ENCODE data around the gene FRAS1. TPM values are rescaled to one million over a fixed set of nuclear protein-coding genes. Genes with fewer than 3 reads are reported as not detected.
A peak's percentile ranks its signal among the peaks of the same experiment; 100 is the strongest.
"Not testable (repeated sequence)": the region's sequence is repeated elsewhere in the genome, so short reads cannot be mapped to it uniquely, and the experiment has no call there.

FRAS1 gene
- total RNA-seq, 1 donor from 2014 or later: not detected

- H3K4me1 Mint-ChIP-seq (ENCODE audit: low read depth); H3K4me3 Mint-ChIP-seq (ENCODE audit: low read depth); H3K36me3 Mint-ChIP-seq (ENCODE audit: low read depth); intact Hi-C loops (cut with micrococcal nuclease); H3K27ac Mint-ChIP-seq; DNase-seq (ENCODE audit: low spot score); H3K9me3 Mint-ChIP-seq: not testable (repeated sequence)
- H3K27me3 Mint-ChIP-seq (ENCODE audit: low read depth): peaks cover 39% of the 10 kb centered on the region
Measured at GRCh38 chr4:78547899-78548298, 490.8 kb downstream of the FRAS1 start.

- H3K4me3 Mint-ChIP-seq (ENCODE audit: low read depth); H3K36me3 Mint-ChIP-seq (ENCODE audit: low read depth); intact Hi-C loops (cut with micrococcal nuclease); H3K27ac Mint-ChIP-seq; H3K4me1 Mint-ChIP-seq (ENCODE audit: low read depth); H3K9me3 Mint-ChIP-seq; DNase-seq (ENCODE audit: low spot score): not testable (repeated sequence)
- H3K27me3 Mint-ChIP-seq (ENCODE audit: low read depth): peaks cover 37% of the 10 kb centered on the region
Measured at GRCh38 chr4:78548889-78549288, 491.8 kb downstream of the FRAS1 start.

GRCh38 chr4:78551420-78552351 is 494.6 kb downstream of the FRAS1 start, which contains the start of gene ANXA3:
Gene ANXA3, plus strand, starts transcription at chr4:78551770. Its CDS starts 2,704 bp downstream, at chr4:78554474.
- Mint-ChIP-seq H3K4me3 (ENCODE audit: low read depth) (peak within 1 kb of the TSS; percentile 66), H3K4me1 (ENCODE audit: low read depth) (peaks cover 9% of the 10 kb centered on the region), H3K36me3 (ENCODE audit: low read depth) (peaks cover 4% of the 10 kb centered on the region), H3K27ac (no peak within 1 kb of the TSS), H3K9me3 (no peaks in the 10 kb centered on the region), H3K27me3 (ENCODE audit: low read depth) (peaks cover 40% of the 10 kb centered on the region)
- DNase-seq (ENCODE audit: low spot score): no peak
- intact Hi-C loops (cut with micrococcal nuclease): no loop called here

- Mint-ChIP-seq H3K4me3 (ENCODE audit: low read depth) (no peak overlapping the region), H3K4me1 (ENCODE audit: low read depth) (peaks cover 9% of the 10 kb centered on the region), H3K27me3 (ENCODE audit: low read depth) (peaks cover 45% of the 10 kb centered on the region), H3K9me3 (no peaks in the 10 kb centered on the region), H3K27ac (no peak overlapping the region), H3K36me3 (ENCODE audit: low read depth) (peaks cover 4% of the 10 kb centered on the region)
- intact Hi-C loops (cut with micrococcal nuclease): no loop called here
- no peak for DNase-seq (ENCODE audit: low spot score)
Measured at GRCh38 chr4:78552389-78553042, 495.4 kb downstream of the FRAS1 start.

GRCh38 chr4:78553043-78553396 is 495.9 kb downstream of the FRAS1 start:
- Mint-ChIP-seq H3K36me3 (ENCODE audit: low read depth) (peaks cover 4% of the 10 kb centered on the region), H3K9me3 (no peaks in the 10 kb centered on the region), H3K27ac (no peak overlapping the region), H3K4me1 (ENCODE audit: low read depth) (peaks cover 9% of the 10 kb centered on the region), H3K27me3 (ENCODE audit: low read depth) (peaks cover 45% of the 10 kb centered on the region), H3K4me3 (ENCODE audit: low read depth) (no peak overlapping the region)
- no peak for DNase-seq (ENCODE audit: low spot score)
- intact Hi-C loops (cut with micrococcal nuclease): no loop called here

GRCh38 chr4:78553529-78554060 is 496.5 kb downstream of the FRAS1 start:
- Mint-ChIP-seq H3K4me3 (ENCODE audit: low read depth) (no peak overlapping the region), H3K27ac (no peak overlapping the region), H3K4me1 (ENCODE audit: low read depth) (peaks cover 9% of the 10 kb centered on the region), H3K36me3 (ENCODE audit: low read depth) (peaks cover 4% of the 10 kb centered on the region), H3K9me3 (no peaks in the 10 kb centered on the region), H3K27me3 (ENCODE audit: low read depth) (peaks cover 45% of the 10 kb centered on the region)
- no peak for DNase-seq (ENCODE audit: low spot score)
- intact Hi-C loops (cut with micrococcal nuclease): no loop called here

- Mint-ChIP-seq H3K36me3 (ENCODE audit: low read depth) (peaks cover 4% of the 10 kb centered on the region), H3K4me3 (ENCODE audit: low read depth) (no peak overlapping the region), H3K4me1 (ENCODE audit: low read depth) (peaks cover 5% of the 10 kb centered on the region), H3K27ac (no peak overlapping the region), H3K27me3 (ENCODE audit: low read depth) (peaks cover 34% of the 10 kb centered on the region), H3K9me3 (no peaks in the 10 kb centered on the region)
- intact Hi-C loops (cut with micrococcal nuclease): no loop called here
- DNase-seq (ENCODE audit: low spot score): no peak
Measured at GRCh38 chr4:78556665-78557064, 499.5 kb downstream of the FRAS1 start.

- DNase-seq (ENCODE audit: low spot score): no peak
- Mint-ChIP-seq H3K27ac (no peak overlapping the region), H3K9me3 (no peaks in the 10 kb centered on the region), H3K4me3 (ENCODE audit: low read depth) (no peak overlapping the region), H3K27me3 (ENCODE audit: low read depth) (peaks cover 37% of the 10 kb centered on the region), H3K36me3 (ENCODE audit: low read depth) (no peaks in the 10 kb centered on the region), H3K4me1 (ENCODE audit: low read depth) (no peaks in the 10 kb centered on the region)
- intact Hi-C loops (cut with micrococcal nuclease): no loop called here
Measured at GRCh38 chr4:78557841-78558240, 500.7 kb downstream of the FRAS1 start.

GRCh38 chr4:78558410-78558809 is 501.3 kb downstream of the FRAS1 start:
- peaks cover 37% of the 10 kb centered on the region for H3K27me3 Mint-ChIP-seq (ENCODE audit: low read depth)
- H3K27ac Mint-ChIP-seq: no peak overlapping the region
- H3K36me3 Mint-ChIP-seq (ENCODE audit: low read depth): no peaks in the 10 kb centered on the region
- no peak for DNase-seq (ENCODE audit: low spot score)
- no peaks in the 10 kb centered on the region for H3K4me1 Mint-ChIP-seq (ENCODE audit: low read depth)
- intact Hi-C loops (cut with micrococcal nuclease): no loop called here
- no peaks in the 10 kb centered on the region for H3K9me3 Mint-ChIP-seq
- no peak overlapping the region for H3K4me3 Mint-ChIP-seq (ENCODE audit: low read depth)

- intact Hi-C loops (cut with micrococcal nuclease): no loop called here
- Mint-ChIP-seq H3K4me1 (ENCODE audit: low read depth) (no peaks in the 10 kb centered on the region), H3K36me3 (ENCODE audit: low read depth) (no peaks in the 10 kb centered on the region), H3K27ac (no peak overlapping the region), H3K27me3 (ENCODE audit: low read depth) (peaks cover 38% of the 10 kb centered on the region), H3K4me3 (ENCODE audit: low read depth) (no peak overlapping the region), H3K9me3 (no peaks in the 10 kb centered on the region)
- no peak for DNase-seq (ENCODE audit: low spot score)
Measured at GRCh38 chr4:78560296-78560963, 503.3 kb downstream of the FRAS1 start.

- Mint-ChIP-seq H3K36me3 (ENCODE audit: low read depth) (no peaks in the 10 kb centered on the region), H3K9me3 (no peaks in the 10 kb centered on the region), H3K27ac (no peak overlapping the region), H3K27me3 (ENCODE audit: low read depth) (peaks cover 30% of the 10 kb centered on the region), H3K4me1 (ENCODE audit: low read depth) (no peaks in the 10 kb centered on the region), H3K4me3 (ENCODE audit: low read depth) (no peak overlapping the region)
- no peak for DNase-seq (ENCODE audit: low spot score)
- intact Hi-C loops (cut with micrococcal nuclease): no loop called here
Measured at GRCh38 chr4:78561677-78562076, 504.6 kb downstream of the FRAS1 start.

GRCh38 chr4:78562687-78563086 is 505.6 kb downstream of the FRAS1 start:
- no peaks in the 10 kb centered on the region for H3K4me1 Mint-ChIP-seq (ENCODE audit: low read depth)
- no peaks in the 10 kb centered on the region for H3K9me3 Mint-ChIP-seq
- no peak overlapping the region for H3K27ac Mint-ChIP-seq
- H3K27me3 Mint-ChIP-seq (ENCODE audit: low read depth): peaks cover 25% of the 10 kb centered on the region
- H3K4me3 Mint-ChIP-seq (ENCODE audit: low read depth): no peak overlapping the region
- intact Hi-C loops (cut with micrococcal nuclease): no loop called here
- H3K36me3 Mint-ChIP-seq (ENCODE audit: low read depth): no peaks in the 10 kb centered on the region
- no peak for DNase-seq (ENCODE audit: low spot score)
